Measurements from ENCODE around the gene PDE3B.

GRCh38 chr11:14637868-14638409 lies 5.7 kb upstream of the PDE3B start:
- TF ChIP-seq, protein P1, sequence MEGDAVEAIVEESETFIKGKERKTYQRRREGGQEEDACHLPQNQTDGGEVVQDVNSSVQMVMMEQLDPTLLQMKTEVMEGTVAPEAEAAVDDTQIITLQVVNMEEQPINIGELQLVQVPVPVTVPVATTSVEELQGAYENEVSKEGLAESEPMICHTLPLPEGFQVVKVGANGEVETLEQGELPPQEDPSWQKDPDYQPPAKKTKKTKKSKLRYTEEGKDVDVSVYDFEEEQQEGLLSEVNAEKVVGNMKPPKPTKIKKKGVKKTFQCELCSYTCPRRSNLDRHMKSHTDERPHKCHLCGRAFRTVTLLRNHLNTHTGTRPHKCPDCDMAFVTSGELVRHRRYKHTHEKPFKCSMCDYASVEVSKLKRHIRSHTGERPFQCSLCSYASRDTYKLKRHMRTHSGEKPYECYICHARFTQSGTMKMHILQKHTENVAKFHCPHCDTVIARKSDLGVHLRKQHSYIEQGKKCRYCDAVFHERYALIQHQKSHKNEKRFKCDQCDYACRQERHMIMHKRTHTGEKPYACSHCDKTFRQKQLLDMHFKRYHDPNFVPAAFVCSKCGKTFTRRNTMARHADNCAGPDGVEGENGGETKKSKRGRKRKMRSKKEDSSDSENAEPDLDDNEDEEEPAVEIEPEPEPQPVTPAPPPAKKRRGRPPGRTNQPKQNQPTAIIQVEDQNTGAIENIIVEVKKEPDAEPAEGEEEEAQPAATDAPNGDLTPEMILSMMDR (IDR thresholded peaks at IDR 0.05) = no peak
- no peak for TF ChIP-seq POLR2A (IDR thresholded peaks at IDR 0.05)
